Heart left ventricle (tissue), 13 donors: ENCODE measurements around the gene PTGFRN.

Experiments
- CTCF ChIP-seq, 12 donors: fragments of 200-600 bp; sonication (generic) in 4 of 12; IDR thresholded peaks; one replicate each; pipeline versions ENCODE4 v1.5.0 to v1.8.0; 2018 to 2022; ENCODE audit warnings: antibody characterized with exemption in 12 of 12, mild to moderate bottlenecking in 5 of 12
- POLR2A ChIP-seq, 2 donors: fragments of 450-650 bp; IDR thresholded peaks; one replicate each; pipeline ENCODE4 v1.6.1; 2017; ENCODE audit warnings: antibody characterized with exemption in 2 of 2, mild to moderate bottlenecking in 2 of 2, moderate library complexity in 2 of 2
- donor health status: ischemic (EF 13 %, LVEDD 7.1; RV severe dilation, severe dysfunction).
- donor health status: DM: no; HTN: yes; CAD: no.
- donor health status: DM: no; HTN: no; CAD: no.
- donor health status: ischemic (EF 25% LVEDD 6.9; RV normal size, moderate dysfunction).
- donor health status: ischemic (EF 25% LVEDD 5.7; RV mildly dilated, moderate dysfunction).
- donor health status: ischemic (EF 35%, LVEDD 5.7; RV mildly dilated, moderate dysfunction).
- donor health status: nonischemic (EF 11% LVEDD 7.7; RV severe dilation, severe dysfunction).
- donor health status: DM: yes; HTN: yes; CAD: no.
- donor health status: PGD.
- donor health status: ischemic (EF 29% LVEDD 5.4; RV normal size, mild dysfunction).
- donor health status: nonischemic (EF 23%, LVEDD 6.1; RV moderate dilation, normal function).

- TF ChIP-seq CTCF (IDR thresholded peaks at IDR 0.05) (no peak), POLR2A (IDR thresholded peaks at IDR 0.05) (no peak)
These were observed 36.3 kb downstream of the PTGFRN start for GRCh38 chr1:116945996-116946395.
